SIG-M5 (cell line): ENCODE measurements around the gene CD226.
"Not testable (repeated sequence)": the region's sequence is repeated elsewhere in the genome, so short reads cannot be mapped to it uniquely, and the experiment has no call there.

ENCODE experiments used
- DNase-seq: peaks from one replicate; lab custom pipeline; 2025; lab: John Stamatoyannopoulos, UW

Gene CD226

DNA sequence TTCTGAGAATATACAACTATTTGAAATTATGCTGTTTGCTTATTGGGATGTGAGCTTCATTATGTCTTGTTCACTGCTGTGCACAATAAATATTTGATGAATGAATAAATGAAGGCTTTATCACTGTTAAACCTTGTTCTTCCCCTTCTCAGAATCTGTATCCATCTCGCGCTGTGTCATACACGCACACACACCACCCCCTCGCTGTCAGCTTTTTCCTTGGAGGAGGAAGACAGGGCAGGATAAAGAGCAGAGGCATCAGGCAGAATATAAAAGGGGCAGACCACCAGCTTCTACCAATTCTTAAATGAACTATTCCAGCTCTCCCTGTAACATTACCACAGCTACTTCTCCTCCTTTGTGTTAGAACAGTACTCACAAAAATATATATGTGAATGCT is 75.0 kb downstream of the CD226 start:
- no peak for DNase-seq

DNA sequence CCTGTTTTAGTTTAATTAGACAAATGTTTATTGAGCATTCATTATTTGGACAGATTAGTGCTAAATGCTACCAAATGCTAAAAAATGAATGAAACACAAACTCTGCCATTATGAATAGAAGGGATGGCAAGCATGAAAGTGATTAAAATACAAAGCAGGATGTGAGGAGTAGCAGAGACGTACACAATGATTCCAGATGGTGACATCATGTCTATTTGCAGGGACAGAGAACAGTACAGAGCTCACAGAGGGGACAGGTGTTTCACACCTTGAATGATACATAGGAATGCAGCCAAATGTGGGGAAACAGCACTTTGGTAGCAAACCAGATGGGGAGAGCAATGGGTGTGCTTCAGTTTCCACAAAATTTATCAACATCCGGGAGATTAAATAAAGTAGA is 76.3 kb downstream of the CD226 start:
- no peak for DNase-seq

DNA sequence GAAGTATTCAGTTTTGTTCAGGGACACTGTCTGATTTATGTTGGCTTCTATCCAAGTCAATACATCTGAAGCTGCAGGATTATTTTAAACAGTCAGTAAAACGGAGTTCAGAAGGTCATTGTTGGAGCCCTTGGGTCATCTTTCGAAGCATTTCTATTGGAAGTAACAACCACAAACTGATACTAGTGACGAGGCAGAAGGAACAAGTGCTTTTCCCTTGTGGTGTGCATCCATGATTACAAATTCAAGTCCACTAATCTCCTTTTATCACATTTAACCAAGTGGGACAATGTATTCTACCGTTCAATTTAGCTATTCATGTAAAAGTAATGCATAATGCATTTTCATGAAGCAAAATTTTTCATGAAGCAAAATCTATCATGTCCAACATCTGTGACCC is 76.9 kb downstream of the CD226 start:
- DNase-seq, result no peak

DNA sequence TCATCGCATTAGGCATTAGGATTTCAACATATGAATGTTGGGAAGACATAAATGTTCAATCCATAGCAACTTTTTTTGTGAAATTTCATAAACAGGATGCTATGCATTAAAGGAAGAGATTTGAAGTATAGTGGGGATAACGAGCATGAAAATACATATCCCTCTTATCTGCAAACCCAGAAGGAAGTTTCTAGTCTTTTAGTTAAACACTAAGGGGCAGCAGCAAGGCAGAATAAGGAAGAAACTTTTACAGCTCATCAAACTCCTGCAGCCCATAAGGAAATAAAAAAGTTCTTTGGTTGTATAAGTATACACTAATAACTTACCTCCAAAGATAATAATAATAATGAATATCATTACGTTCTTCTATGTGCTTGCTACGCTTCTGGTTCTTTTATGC is 81.5 kb downstream of the CD226 start:
- DNase-seq, result no peak

DNA sequence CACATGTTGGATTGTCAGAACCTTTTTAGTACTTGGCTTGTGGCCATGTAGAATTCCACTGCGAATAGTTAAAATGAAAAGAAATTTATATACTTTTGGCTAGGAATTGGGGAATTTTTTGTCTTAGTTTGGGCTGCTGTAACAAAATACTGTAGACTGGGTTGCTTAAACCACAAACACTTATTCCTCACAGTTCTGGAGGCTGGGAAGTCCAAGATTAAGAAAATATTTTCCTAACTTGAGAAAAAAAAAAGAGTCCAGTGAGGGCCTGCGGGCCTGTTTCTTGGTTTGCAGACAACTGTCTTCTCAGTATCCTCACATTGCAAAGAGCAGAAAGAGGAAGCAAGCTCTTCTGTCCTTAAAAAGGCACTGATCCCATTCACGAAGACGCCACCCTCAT is 81.9 kb downstream of the CD226 start:
- DNase-seq, result no peak

DNA sequence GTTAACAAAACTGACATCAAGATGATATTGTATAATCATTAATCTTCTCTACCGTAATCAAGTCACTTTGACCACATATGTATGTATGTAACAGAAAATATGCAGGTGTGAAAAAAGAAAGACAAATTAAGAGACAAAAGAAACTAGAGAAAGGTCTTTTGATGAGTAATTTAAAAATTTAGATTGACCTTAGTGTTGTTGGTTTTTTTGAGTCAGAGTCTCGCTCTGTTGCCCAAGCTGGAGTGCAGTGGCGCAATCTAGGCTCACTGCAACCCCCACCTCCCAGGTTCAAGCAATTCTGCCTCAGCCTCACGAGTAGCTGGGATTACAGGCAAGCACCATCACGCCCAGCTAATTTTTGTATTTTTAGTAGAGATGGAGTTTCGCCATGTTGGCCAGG is 82.9 kb downstream of the CD226 start:
- DNase-seq, result not testable (repeated sequence)

DNA sequence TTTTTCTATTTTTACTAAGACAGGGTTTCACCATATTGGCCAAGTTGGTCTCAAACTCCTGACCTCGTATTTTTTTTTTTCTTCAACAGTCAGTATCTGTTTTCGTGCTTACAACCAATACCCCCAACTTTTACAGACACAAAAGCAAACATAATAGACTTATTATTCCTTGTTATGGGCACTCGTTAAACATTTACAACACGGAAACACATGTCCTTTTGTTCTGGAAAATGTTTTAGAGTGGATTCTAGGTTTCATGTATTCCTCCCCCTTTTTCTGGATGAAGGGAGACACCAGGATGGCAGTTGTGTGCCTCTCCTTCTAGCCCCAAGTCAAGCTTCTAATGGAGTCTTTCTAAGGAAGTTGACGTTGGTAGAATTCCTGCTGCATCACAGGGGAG is 88.8 kb downstream of the CD226 start:
- no peak for DNase-seq

DNA sequence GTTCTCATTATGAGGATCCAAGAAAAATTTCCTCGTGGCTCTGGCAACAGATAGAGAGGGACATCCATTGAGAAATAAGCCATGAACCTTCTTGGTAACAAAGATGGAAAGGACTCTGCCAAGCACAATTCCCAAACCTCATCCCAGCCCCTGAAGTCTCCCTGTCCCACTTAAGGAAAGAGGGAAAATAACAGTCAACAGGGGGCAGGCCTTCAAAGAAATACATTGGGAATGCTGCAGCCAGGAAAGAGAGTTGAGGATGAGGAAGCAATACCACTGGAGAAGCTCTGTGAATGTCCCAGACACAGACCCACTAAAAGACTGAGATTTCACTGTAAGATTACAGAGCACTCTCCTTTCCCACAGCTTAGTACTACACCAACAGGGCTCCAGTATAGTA is 93.2 kb downstream of the CD226 start:
- DNase-seq, result no peak

DNA sequence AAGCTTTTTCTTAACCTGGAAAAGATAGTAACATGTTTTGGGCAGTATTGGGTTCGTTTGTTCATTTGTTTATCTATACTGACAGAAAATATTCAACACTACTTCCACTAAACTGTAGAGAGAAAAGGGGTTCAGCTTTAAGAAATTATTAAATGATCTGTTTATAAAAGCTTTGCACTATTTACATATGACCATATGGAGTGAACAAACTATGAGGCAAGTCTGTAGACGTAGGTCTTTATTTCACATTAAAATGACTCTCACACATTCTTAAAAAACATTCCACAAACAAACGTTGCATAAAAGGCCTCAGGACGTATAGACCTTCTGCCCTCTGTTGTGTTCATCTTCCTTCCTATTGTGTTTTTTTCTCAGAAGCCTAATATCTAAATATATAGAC is 94.6 kb downstream of the CD226 start:
- no peak for DNase-seq

DNA sequence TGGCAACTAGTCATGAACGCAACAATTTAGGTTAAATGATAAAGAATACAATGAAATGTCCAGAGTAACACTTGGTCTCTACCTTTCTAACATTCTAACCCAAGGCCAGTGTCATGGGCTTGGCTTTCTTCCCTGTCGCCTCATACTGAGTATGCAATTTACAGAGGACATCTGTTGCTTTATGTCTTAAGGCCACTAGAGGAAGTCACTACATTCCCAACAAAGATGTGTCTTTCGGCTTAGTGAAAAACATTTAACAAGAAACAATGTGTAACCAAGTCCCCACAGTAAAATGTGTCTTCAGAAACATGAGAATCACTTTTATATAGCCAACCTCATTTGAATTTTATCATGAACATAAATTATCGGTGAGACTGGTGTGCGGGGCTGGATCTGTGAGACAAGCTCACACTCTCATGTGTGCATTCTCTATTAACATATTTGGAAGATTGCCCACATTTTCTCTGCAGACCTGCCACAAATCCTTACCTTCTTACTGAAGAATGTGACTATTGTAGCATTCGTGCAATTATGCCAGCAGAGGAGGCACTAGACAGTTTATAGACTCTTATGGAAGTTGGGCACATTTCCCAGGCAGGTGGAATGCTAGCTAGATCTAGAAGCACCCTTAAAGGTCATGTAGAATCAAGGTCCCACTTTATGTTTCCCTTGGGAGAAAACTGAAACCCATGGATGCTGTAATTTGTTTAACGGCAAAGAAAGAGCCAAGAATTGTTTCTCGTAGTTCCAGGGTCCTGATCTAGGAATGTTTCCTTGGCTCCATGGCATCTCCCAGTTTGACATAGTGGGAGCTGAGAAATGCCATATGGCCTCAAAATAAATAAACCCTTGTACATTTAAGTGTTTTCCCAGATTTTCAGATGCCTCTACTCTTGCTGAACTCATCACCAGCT is 101.8 kb downstream of the CD226 start:
- no peak for DNase-seq

DNA sequence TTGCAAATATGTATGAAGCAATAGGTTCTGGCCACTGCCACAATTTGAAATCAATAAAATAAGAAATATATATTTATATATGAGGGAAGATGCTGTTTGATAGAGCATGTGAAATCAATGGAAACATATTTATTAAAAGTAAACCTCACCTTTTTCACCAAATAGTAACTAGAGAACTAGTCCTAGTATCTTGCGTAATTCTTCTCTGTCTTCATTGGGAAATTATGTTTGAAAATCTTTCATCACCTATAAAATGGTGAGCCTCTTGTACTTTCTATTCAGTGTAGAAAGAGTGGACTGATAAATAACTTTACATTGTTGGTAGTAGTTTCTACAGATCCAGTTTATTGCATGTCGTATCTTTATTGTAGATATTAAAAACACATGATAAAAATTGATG is 103.0 kb downstream of the CD226 start:
- no peak for DNase-seq

DNA sequence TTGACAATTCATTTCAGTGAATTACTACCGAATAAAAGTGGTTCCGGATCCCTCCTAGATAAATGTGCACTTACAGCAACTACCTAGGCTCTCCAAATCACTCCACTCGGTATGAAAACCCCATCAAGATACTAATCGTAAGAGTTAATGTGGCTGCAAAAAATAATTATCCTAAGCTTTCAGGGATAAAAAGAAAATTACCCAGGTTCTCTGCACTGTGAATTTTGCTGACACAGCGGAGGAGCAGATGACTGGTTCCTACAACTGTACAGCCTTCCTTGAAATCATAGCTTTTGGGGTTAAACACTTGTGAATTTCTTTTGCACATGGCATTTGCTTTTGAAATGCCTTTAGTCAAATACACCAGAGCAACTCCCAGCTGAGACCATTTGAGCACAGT is 104.7 kb downstream of the CD226 start:
- no peak for DNase-seq

DNA sequence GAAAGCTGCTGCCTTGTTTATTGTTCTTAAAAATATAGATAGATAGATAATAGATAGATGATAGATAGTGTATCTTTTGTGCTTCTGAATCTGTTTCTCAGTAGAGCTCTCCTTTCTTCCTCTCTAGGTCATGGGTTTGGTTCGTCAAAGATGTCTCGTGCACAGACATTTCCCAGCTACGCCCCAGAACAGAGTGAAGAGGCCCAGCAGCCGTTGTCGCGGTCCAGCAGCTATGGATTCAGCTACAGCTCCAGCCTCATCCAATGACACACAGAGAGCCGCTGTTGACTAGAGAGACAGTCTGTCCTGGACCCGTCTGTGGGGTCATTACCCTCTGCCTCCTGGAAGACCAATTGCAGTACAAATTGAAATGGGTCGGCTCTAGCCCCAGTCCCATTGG is 106.6 kb downstream of the CD226 start:
- no peak for DNase-seq

DNA sequence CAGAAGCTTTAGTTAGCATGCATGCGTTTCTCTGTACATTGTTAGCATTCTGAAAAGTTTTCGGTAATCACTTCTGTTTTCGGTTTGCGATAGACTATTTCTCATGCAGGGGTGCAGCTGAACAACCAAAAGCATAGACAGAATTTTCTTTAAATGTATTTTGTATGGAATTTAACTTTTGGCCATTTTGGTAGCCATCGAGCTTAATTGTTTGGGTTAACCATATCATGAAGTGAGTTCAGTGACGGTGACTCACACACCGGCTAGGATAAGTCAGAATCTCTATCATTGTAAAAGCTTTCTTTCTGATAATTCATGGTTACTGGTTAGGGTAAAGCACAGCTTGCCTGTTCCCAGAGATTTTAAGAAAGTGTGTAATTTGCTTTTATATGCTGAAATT is 107.2 kb downstream of the CD226 start:
- no peak for DNase-seq

DNA sequence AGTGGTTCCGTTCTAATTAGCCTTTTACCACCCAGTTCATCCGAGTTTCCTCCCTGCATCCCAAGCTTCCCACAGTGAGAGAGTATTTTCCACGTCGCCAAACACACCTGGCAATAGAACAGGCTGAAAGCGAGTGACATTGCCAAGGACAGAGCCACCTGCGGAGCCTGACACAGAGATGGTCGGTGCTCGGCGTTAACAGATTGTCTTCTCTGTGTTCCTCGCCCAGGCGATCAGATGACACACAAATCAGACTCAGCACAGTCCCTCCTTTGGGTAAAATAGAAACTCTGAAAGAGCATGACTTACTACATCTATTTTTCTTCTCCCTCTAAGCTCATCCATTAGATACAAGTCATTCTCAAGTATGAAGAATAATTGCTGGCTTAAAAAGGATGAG is 107.7 kb downstream of the CD226 start:
- DNase-seq, result no peak

DNA sequence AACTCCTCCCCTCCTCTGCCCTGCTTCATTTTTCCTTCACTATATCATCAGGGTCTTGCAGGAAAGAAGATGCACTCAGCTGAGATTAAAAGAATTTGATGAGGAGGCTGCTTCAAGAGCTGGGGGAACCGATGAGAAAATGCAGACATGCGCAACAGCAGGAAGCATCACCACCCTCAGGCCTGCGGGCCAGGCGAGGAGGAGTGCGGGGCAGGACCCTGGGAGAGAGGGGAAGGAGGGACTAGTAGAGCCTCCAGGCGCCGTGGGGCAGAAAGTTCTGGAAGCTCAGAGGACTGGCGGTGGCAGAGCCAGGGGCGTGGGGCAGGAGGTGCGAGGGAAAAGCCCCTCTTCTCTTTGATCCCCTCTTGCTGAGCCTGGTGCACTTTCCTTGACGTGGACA is 108.2 kb downstream of the CD226 start:
- no peak for DNase-seq

DNA sequence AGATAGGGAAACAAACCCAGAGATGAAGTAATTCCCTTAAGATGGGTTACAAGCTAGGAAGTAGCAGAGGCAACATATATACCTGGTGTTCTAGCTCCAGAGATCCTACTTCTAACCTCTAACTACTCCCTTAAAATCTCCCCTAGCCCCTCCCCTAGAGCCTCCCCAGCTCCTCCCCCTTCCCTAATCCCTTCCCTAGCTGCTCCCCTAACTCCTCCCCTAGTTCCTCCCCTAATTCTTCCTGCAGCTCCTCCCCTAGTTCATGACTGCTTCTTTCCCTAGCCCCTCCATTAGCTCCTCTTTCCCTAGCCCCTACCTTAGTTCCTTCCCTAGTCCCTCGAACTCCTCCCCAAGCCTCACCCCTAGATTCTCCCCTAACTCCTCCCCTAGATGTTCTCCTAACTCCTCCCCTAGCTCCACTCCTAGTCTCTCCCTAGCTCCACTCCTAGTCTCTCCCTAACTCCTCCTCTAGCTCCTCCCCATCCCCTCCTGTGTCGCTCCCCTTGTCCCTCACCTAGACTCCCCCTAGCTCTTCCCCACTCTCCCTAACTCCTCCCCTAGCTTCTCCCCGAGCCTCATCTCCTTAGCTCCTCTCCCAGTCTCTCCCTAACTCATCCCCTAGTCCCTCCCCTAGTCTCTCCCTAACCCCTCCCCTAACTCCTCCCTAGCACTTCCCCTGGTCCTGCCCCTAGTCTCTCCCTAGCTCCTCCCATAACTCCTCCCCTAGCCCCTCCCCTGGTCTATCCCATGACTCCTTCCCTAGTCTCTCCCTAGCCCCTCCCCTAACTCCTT is 108.9 kb downstream of the CD226 start:
- DNase-seq, result no peak

DNA sequence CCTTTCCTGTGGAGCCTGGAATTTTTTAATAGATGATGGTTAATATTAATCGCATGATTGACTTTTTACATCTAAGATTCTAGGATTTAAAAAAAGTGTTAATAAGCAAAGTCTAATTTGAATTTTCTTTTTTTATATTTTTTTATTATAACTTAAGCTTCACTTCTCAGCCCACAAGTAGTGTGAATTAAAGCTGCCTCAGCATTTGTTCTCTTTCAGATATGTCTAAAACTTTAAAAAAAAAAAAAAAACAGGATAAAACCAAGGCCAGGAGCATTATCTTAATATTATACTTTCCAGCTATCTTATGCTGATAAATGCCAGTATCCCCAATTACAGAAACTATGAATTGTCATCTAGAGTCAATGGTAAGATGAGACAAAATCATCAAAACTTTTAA is 109.7 kb downstream of the CD226 start:
- no peak for DNase-seq

DNA sequence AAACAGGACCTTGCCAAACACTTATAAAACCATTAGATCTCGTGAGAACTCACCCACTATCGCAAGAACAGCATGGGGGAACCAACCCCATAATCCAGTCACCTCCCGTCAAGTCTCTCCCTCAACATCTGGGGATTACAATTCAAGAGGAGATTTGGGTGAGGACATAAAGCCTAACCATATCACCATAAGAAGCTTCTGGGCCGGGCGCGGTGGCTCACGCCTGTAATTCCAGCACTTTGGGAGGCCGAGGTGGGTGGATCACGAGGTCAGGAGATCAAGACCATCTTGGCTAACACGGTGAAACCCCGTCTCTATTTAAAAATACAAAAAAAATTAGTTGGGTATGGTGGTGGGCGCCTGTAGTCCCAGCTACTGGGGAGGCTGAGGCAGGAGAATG is 112.7 kb downstream of the CD226 start:
- not testable (repeated sequence) for DNase-seq

DNA sequence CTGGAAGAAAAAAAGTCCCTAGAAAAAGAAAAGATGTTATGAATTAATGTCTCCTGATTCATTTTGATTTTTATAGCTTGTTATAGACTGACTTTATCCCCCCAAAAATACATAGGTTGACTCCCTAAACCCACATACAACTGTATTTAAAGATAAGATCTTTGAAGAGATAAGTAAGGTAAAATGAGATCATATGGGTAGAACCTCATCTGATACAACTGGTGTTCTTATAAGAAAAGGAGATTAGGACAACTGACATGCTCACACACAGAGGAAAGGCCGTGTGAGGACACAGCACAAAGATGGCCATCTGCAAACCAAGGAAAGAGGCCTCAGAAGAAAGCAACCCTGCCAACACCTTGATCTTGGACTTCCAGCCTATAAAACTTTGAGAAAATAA is 117.5 kb downstream of the CD226 start:
- DNase-seq, result no peak

DNA sequence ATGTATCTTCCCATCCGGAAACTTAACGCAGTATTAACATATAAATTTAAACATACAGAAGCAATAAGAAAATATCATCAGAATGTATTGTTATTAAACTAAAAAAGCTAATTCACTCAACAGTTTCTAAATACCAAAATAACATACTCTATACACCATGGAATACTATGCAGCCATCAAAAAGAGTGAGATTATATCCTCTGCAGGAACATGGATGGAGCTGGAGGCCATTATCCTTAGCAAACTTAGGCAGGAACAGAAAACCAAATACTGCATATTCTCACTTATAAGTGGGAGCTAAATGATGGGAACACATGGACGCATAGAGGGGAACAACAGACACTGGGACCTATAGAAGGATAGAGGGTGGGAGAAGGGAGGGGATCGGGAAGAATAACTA is 127.1 kb downstream of the CD226 start:
- DNase-seq, result no peak

DNA sequence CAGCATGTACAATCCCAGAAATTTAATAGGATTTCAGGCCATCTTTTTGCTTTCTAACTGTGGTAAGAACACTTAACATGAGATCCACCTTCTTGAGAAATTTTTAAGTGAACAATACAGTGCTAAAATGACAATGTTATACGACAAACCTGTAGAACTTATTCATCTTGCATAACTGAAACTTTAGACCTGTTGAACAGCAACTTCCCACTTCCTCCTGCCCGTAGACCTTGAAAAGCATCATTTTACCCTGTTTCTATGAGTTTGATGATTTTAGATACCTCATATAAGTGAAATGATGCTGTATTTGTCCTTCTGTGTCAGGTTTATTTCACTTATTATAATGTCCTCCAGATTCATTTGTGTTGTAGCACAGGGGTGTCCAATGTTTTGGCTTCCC is 128.2 kb downstream of the CD226 start:
- no peak for DNase-seq

DNA sequence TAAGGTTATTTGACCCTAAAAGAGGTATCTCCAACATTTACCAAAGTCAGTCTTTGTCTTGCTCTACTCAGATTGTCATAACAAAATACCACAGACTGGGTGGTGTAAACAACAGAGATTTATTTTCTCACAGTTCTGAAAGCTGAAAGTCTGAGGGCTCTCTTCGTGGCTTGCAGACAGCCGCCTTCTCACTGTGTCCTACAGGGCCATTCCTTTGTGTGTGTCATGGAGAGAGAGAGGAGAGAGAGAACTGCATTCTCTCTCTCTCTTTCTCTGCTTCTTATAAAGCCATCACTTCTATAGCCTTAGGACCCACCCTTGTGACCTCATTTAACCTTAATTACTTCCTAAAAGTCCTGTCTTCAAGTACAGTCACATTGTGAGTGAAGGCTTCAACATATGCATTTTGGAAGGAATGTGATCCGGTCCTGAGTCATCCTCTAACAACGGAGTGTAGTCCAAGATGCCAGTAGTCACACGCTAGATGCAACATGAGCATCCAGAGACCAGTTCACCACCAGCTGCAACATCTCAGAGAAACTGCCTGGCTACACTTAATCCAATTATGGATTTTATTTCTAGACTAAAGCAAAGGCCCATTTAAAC is 130.2 kb downstream of the CD226 start:
- DNase-seq, result no peak
